Heart right ventricle (tissue), 16 donors: ENCODE measurements around the gene ANKEF1. TPM values are rescaled to one million over a fixed set of nuclear protein-coding genes. Genes with fewer than 3 reads are reported as not detected.

ENCODE experiments used
- ATAC-seq, 8 donors: fragments of 200-7000 bp; cut with Tn5 transposase; one replicate each; pipeline ENCODE4 v1.9.1; 2020; ENCODE audit warnings: mild to moderate bottlenecking in 8 of 8, moderate library complexity in 8 of 8, moderate number of reproducible peaks in 1 of 8
- DNase-seq, 2 donors: peaks; one replicate each; pipeline ENCODE4 v3.0.0-alpha.2; 2020
- H3K27ac ChIP-seq, 10 donors: fragments of 200-600 bp; sonication (generic) in 2 of 10; one replicate each; pipeline versions ENCODE4 v1.5.0 to v1.8.0; 2020 to 2022; ENCODE audit warnings: mild to moderate bottlenecking in 3 of 10
- H3K27me3 ChIP-seq, 7 donors: fragments of 200-600 bp; one replicate each; pipeline ENCODE4 v1.8.0; 2021 to 2022; ENCODE audit warnings: mild to moderate bottlenecking in 2 of 7
- H3K36me3 ChIP-seq, 9 donors: fragments of 200-600 bp; sonication (generic) in 1 of 9; one replicate each; pipeline versions ENCODE4 v1.5.0 to v1.8.0; 2020 to 2022; ENCODE audit warnings: mild to moderate bottlenecking in 2 of 9
- H3K4me1 ChIP-seq, 9 donors: fragments of 200-600 bp; sonication (generic) in 1 of 9; one replicate each; pipeline versions ENCODE4 v1.5.0 to v1.8.0; 2020 to 2022; ENCODE audit warnings: mild to moderate bottlenecking in 4 of 9
- H3K4me3 ChIP-seq, 10 donors: fragments of 200-600 bp; sonication (generic) in 2 of 10; one replicate each; pipeline versions ENCODE4 v1.5.0 to v1.8.0; 2020 to 2022; ENCODE audit warnings: mild to moderate bottlenecking in 7 of 10, moderate library complexity in 2 of 10
- H3K9me3 ChIP-seq, 11 donors: fragments of 200-600 bp in 10 of 11; sonication (generic) in 2 of 11; one replicate each; pipeline versions ENCODE4 v1.5.0 to v1.8.0; 2013 to 2022; ENCODE audit warnings: mild to moderate bottlenecking in 2 of 11, control low read depth in 1 of 11, moderate library complexity in 1 of 11
- CTCF ChIP-seq, 9 donors: fragments of 200-600 bp; sonication (generic) in 2 of 9; IDR thresholded peaks; one replicate each; pipeline versions ENCODE4 v1.5.0 to v1.8.0; 2021 to 2022; ENCODE audit warnings: antibody characterized with exemption in 9 of 9, mild to moderate bottlenecking in 5 of 9, moderate library complexity in 1 of 9
- WGBS, 2 donors: extraction: QIAGEN DNeasy Blood & Tissue Kit; methylation state at CpG; one replicate each; pipeline ENCODE4 v1.1.7; 2013; ENCODE audit warnings: inconsistent platforms in 1 of 2; 5-methylcytosine and 5-hydroxymethylcytosine counted together
- intact Hi-C, 10 donors: fragments of 100-400 bp; cut with DNase I; formaldehyde crosslinking; loops; one replicate each; pipeline versions ENCODE4 v1.11.1 to v1.14.2; 2022
- polyA plus RNA-seq, 2 donors: library from polyadenylated mRNA; stranded (reverse); fragments of 200-250 nt; gene quantifications; one replicate each; pipeline ENCODE4 v1.2.3, GENCODE V29; 2013
- total RNA-seq, 10 donors: library from RNA; stranded (reverse); fragmentation: NEBNext Ultra II Directional in 3 of 10; extraction: Animal tissue kit (Norgen Biotek cat#: 25700) in 3 of 10; gene quantifications; one replicate each; pipeline versions ENCODE4 v1.2.1 to v1.2.4, GENCODE V29; 2021 to 2023
- donor health status: Arrhythmogenic right ventricular cardiomyopathy.
- donor health status: ischemic (EF 13 %, LVEDD 7.1; RV severe dilation, severe dysfunction).
- donor health status: healthy with polysubstance abuse.
- donor health status: DM: no; HTN: yes; CAD: no.
- donor health status: DM: no; HTN: no; CAD: no.
- donor health status: ischemic (EF 25% LVEDD 6.9; RV normal size, moderate dysfunction).
- donor health status: ischemic (EF 25% LVEDD 5.7; RV mildly dilated, moderate dysfunction).
- donor health status: healthy.
- donor health status: DM: yes; HTN: yes; CAD: no.
- donor health status: Ischemic cardiomyopathy.
- donor health status: ischemic (EF 35%, LVEDD 5.7; RV mildly dilated, moderate dysfunction).
- donor health status: nonischemic (EF 11% LVEDD 7.7; RV severe dilation, severe dysfunction).
- donor health status: DM: yes; HTN: yes; CAD: no.
- donor health status: PGD.
- donor health status: ischemic (EF 29% LVEDD 5.4; RV normal size, mild dysfunction).
- donor health status: nonischemic (EF 23%, LVEDD 6.1; RV moderate dilation, normal function).

ANKEF1 gene
- total and polyA plus RNA-seq, 12 donors: 0.37 to 2.1 (median 1.6) TPM

GRCh38 chr20:10080574-10080973 is 45.8 kb downstream of the ANKEF1 start:
- Histone ChIP-seq H3K9me3 (no peaks in the 10 kb centered on the region), H3K36me3 (no peaks in the 10 kb centered on the region), H3K27me3 (peaks cover 0 to 10% (median 0%) of the 10 kb centered on the region in 7 donors), H3K27ac (no peak overlapping the region), H3K4me1 (peaks cover 0 to 30% (median 19%) of the 10 kb centered on the region in 9 donors), H3K4me3 (no peak overlapping the region)
- intact Hi-C loops: no loop called here
- ATAC-seq (no peak), DNase-seq (no peak)
- TF ChIP-seq CTCF (IDR thresholded peaks at IDR 0.05): no peak

- no peak for ATAC-seq
- Histone ChIP-seq H3K4me1 (no peaks in the 10 kb centered on the region), H3K4me3 (no peak overlapping the region), H3K9me3 (no peaks in the 10 kb centered on the region), H3K36me3 (no peaks in the 10 kb centered on the region), H3K27ac (no peak overlapping the region), H3K27me3 (peaks cover 0 to 3% (median 0%) of the 10 kb centered on the region in 7 donors)
- no peak for TF ChIP-seq CTCF (IDR thresholded peaks at IDR 0.05)
- DNase-seq: no peak
- 95 to 96% methylated on average over 4 of the region's 4 CpGs for WGBS, 2 donors
- intact Hi-C loops: loop anchor here (1.0 to 10.0 kb wide), 9 partner anchors 42 to 475 kb away; no protein-coding TSS in a partner anchor
Measured at GRCh38 chr20:10089871-10090587, 55.2 kb downstream of the ANKEF1 start.

- Histone ChIP-seq H3K9me3 (no peaks in the 10 kb centered on the region), H3K4me1 (no peaks in the 10 kb centered on the region), H3K4me3 (no peak overlapping the region), H3K27me3 (peaks cover 0 to 3% (median 0%) of the 10 kb centered on the region in 7 donors), H3K36me3 (no peaks in the 10 kb centered on the region), H3K27ac (no peak overlapping the region)
- ATAC-seq: peak; percentile 55 to 80 (median 74)
- peak; percentile 19 to 46 for DNase-seq
- TF ChIP-seq CTCF (IDR thresholded peaks at IDR 0.05): peak; percentile 41 to 84 (median 77)
- intact Hi-C loops: loop anchor here in 9 of 10 donors (1.0 to 10.0 kb wide), 8 partner anchors 42 to 476 kb away; no protein-coding TSS in a partner anchor
- WGBS, 2 donors: 15 to 34% methylated on average over 2 of the region's 2 CpGs
Measured at GRCh38 chr20:10090588-10091166, 55.9 kb downstream of the ANKEF1 start.

- no peak overlapping the region for H3K4me3 ChIP-seq
- 84 to 85% methylated on average over 2 of the region's 2 CpGs for WGBS, 2 donors
- H3K4me1 ChIP-seq: no peaks in the 10 kb centered on the region
- DNase-seq: no peak
- peaks cover 0 to 3% (median 0%) of the 10 kb centered on the region in 11 donors for H3K9me3 ChIP-seq
- ATAC-seq: peak in 2 of 8 donors; percentile 31 to 55
- H3K27me3 ChIP-seq: peaks cover 0 to 3% (median 0%) of the 10 kb centered on the region in 7 donors
- TF ChIP-seq CTCF (IDR thresholded peaks at IDR 0.05): no peak
- intact Hi-C loops: loop anchor here in 7 of 10 donors (5.0 to 10.0 kb wide), 6 partner anchors 39 to 478 kb away; no protein-coding TSS in a partner anchor
- no peaks in the 10 kb centered on the region for H3K36me3 ChIP-seq
- H3K27ac ChIP-seq: no peak overlapping the region
Measured at GRCh38 chr20:10093087-10093591, 58.4 kb downstream of the ANKEF1 start.
